Endothelial cell of umbilical vein (primary cell): Measurements from ENCODE around the gene RAD9A. TPM values are rescaled to one million over a fixed set of nuclear protein-coding genes. Genes with fewer than 3 reads are reported as not detected.
A peak's percentile ranks its signal among the peaks of the same experiment; 100 is the strongest.

Source experiments
- BruUV-seq: library from RNA; stranded (reverse); fragments of 400-500 nt; replicated peaks from 2 replicates; lab custom pipeline; 2021; lab: Mats Ljungman, UMichigan
- CTCF ChIA-PET: fragments of 300-600, 350-600 bp; sonication (Branson Sonifier 250); formaldehyde crosslinking; loops from one replicate; lab custom pipeline; 2021; ENCODE audit warnings: antibody characterized with exemption, inconsistent platforms; lab: Charles Lee
- POLR2A ChIA-PET: fragments of 300-600, 350-600 bp; sonication (Branson Sonifier 250); formaldehyde crosslinking; loops from one replicate; lab custom pipeline; 2021; ENCODE audit warnings: antibody characterized with exemption, inconsistent platforms; lab: Charles Lee
- DNase-seq: peaks from one replicate; pipeline ENCODE4 v3.0.0-alpha.2; 2011; ENCODE audit warnings: low read depth, low spot score
- FAIRE-seq: peaks from 2 replicates; lab custom pipeline; 2011; peaks lifted over from hg19 to GRCh38; lab: Jason Lieb, UNC
- H2AFZ ChIP-seq: 2 replicates; pipeline ENCODE4 v1.6.0; 2012; ENCODE audit warnings: low read depth, low read length, control low read depth, inconsistent platforms
- H3K27ac ChIP-seq: 2 replicates; pipeline ENCODE4 v1.5.1; 2011; ENCODE audit warnings: low read depth, mild to moderate bottlenecking, control low read depth, low read length, moderate library complexity; ENCODE audit not compliant: insufficient read depth
- H3K27me3 ChIP-seq, 2 experiments: 2 replicates each; pipeline versions ENCODE4 v1.6.0 to v1.6.1; 2011; ENCODE audit warnings: low read length in 2 of 2, mixed read lengths in 1 of 2; ENCODE audit not compliant: control insufficient read depth in 2 of 2, insufficient read depth in 2 of 2
- H3K36me3 ChIP-seq, 2 experiments: 2 replicates in 1 of 2; 3 replicates in 1 of 2; pipeline ENCODE4 v1.5.1; 2011; ENCODE audit warnings: low read length in 2 of 2, mild to moderate bottlenecking in 1 of 2, moderate library complexity in 1 of 2; ENCODE audit not compliant: control insufficient read depth in 2 of 2, insufficient read depth in 2 of 2; ENCODE audit errors: extremely low read depth in 1 of 2
- H3K4me1 ChIP-seq: 3 replicates; pipeline ENCODE4 v1.5.1; 2011; ENCODE audit warnings: mild to moderate bottlenecking, low read length; ENCODE audit not compliant: control insufficient read depth, insufficient read depth; ENCODE audit errors: extremely low read depth
- H3K4me2 ChIP-seq: 2 replicates; pipeline ENCODE4 v1.6.1; 2011; ENCODE audit warnings: low read length, control low read depth, mixed read lengths; ENCODE audit not compliant: insufficient read depth
- H3K4me3 ChIP-seq, 3 experiments: fragments of 200-600 bp in 1 of 3; sonication (generic), shearing (Covaris generic) in 1 of 3; replicated peaks in 1 of 3; 2 replicates each; pipeline ENCODE4 v1.5.1; 2011 to 2016; ENCODE audit warnings: control low read depth in 3 of 3, low read length in 3 of 3, mild to moderate bottlenecking in 2 of 3, inconsistent platforms in 1 of 3, low read depth in 1 of 3, moderate library complexity in 1 of 3; ENCODE audit not compliant: insufficient read depth in 1 of 3
- H3K79me2 ChIP-seq: 2 replicates; pipeline ENCODE4 v1.6.0; 2012; ENCODE audit warnings: low read length, inconsistent platforms; ENCODE audit not compliant: control insufficient read depth, insufficient read depth
- H3K9ac ChIP-seq: replicated peaks from 2 replicates; pipeline ENCODE3; 2011; ENCODE audit warnings: low read length, control low read depth; ENCODE audit not compliant: insufficient read depth; ENCODE audit errors: extremely low read depth
- H3K9me1 ChIP-seq: replicated peaks from 3 replicates; pipeline ENCODE4 v1.6.0; 2011; ENCODE audit warnings: mild to moderate bottlenecking, low read length; ENCODE audit not compliant: control insufficient read depth, insufficient read depth; ENCODE audit errors: extremely low read depth
- H3K9me3 ChIP-seq: replicated peaks from 2 replicates; pipeline ENCODE4 v1.5.1; 2012; ENCODE audit warnings: low read length, inconsistent platforms; ENCODE audit not compliant: control insufficient read depth, insufficient read depth
- H4K20me1 ChIP-seq: replicated peaks from 2 replicates; pipeline ENCODE3; 2011; ENCODE audit warnings: mild to moderate bottlenecking, low read length; ENCODE audit not compliant: control insufficient read depth, insufficient read depth; ENCODE audit errors: extremely low read depth
- CTCF ChIP-seq, 2 donors: IDR thresholded peaks; 1 replicate in 1 of 2; 2 replicates in 1 of 2; pipeline ENCODE4 v1.5.1; 2011; ENCODE audit warnings: low read length in 2 of 2, mild to moderate bottlenecking in 2 of 2, moderate library complexity in 2 of 2, control low read depth in 1 of 2, inconsistent platforms in 1 of 2, low read depth in 1 of 2; ENCODE audit not compliant: insufficient read depth in 1 of 2; ENCODE audit errors: extremely low read depth in 1 of 2
- EZH2 ChIP-seq: IDR thresholded peaks from 2 replicates; pipeline ENCODE4 v1.6.1; 2012; ENCODE audit warnings: borderline replicate concordance, low read depth, mild to moderate bottlenecking, moderate library complexity, low read length, inconsistent platforms; ENCODE audit not compliant: severe bottlenecking
- FOS ChIP-seq: IDR thresholded peaks from 2 replicates; pipeline ENCODE4 v1.6.1; 2011; ENCODE audit warnings: mild to moderate bottlenecking, low read length, moderate library complexity, borderline replicate concordance; ENCODE audit not compliant: insufficient read depth
- GATA2 ChIP-seq: IDR thresholded peaks from 2 replicates; pipeline ENCODE4 v1.7.0; 2011; ENCODE audit warnings: low read depth, mild to moderate bottlenecking, moderate library complexity, mixed read lengths, low read length; ENCODE audit not compliant: insufficient read length, insufficient read depth
- JUN ChIP-seq: IDR thresholded peaks from 2 replicates; pipeline ENCODE4 v1.6.1; 2011; ENCODE audit warnings: borderline replicate concordance, low read depth; ENCODE audit not compliant: insufficient read length, insufficient read depth
- MAX ChIP-seq: IDR thresholded peaks from 2 replicates; pipeline ENCODE4 v1.6.1; 2011; ENCODE audit not compliant: insufficient read depth, insufficient read length
- MYC ChIP-seq: IDR thresholded peaks from one replicate; pipeline ENCODE4 v1.6.1; 2011; ENCODE audit warnings: mild to moderate bottlenecking, low read depth, low read length
- POLR2A ChIP-seq: IDR thresholded peaks from 2 replicates; pipeline ENCODE4 v1.6.1; 2012; ENCODE audit warnings: low read depth, mild to moderate bottlenecking, control low read depth, low read length
- POLR2AphosphoS5 ChIP-seq: IDR thresholded peaks from 2 replicates; pipeline ENCODE4 v1.6.1; 2012; ENCODE audit warnings: low read depth, mild to moderate bottlenecking, control low read depth, low read length, moderate library complexity; ENCODE audit not compliant: insufficient read depth
- dilution Hi-C: fragments of 300-500 bp; cut with MboI; formaldehyde crosslinking; loops from one replicate; pipeline ENCODE4 v1.15.0; 2019; ENCODE audit warnings: low sequenced_read_pairs; ENCODE audit not compliant: extremely low pct_ligation_motif_present
- intact Hi-C: fragments of 100-400 bp; cut with micrococcal nuclease; formaldehyde crosslinking; loops from one replicate; pipeline ENCODE4 v1.10.0; 2022
- polyA plus RNA-seq, 4 experiments: library from polyadenylated mRNA; depleted of rRNA in 3 of 4; stranded (reverse) in 3 of 4; unstranded in 1 of 4; fragments of >200 nt; gene quantifications; 2 replicates each; pipeline versions ENCODE4 v1.2.1 to v1.2.3, GENCODE V29; 2011 to 2012; ENCODE audit warnings: missing spikeins in 1 of 4
- total RNA-seq: library from RNA; stranded (reverse); gene quantifications from 2 replicates; pipeline ENCODE4 v1.2.3, GENCODE V29; 2021

RAD9A gene
- total and polyA plus RNA-seq, 2 donors (not counting 3 experiments of a cell fraction or from before 2014, with no cell fraction given): 18.4 to 22.2 TPM

GRCh38 chr11:67421430-67422031, 29.7 kb downstream of the RAD9A start:
- peak overlapping the region; percentile 69 for H2AFZ ChIP-seq
- H3K4me2 ChIP-seq: no peak overlapping the region
- H3K79me2 ChIP-seq: no peaks in the 10 kb centered on the region
- H3K4me3 ChIP-seq: no peak overlapping the region
- no peak overlapping the region for H3K9ac ChIP-seq
- no peaks in the 10 kb centered on the region for H4K20me1 ChIP-seq
- ChIA-PET CTCF (interaction anchor here (0.9 to 2.7 kb wide), 4 partner anchors 14 to 30 kb away, joined by 3 to 19 read pairs (median 4); partner anchors contain the start of genes PPP1CA and TBC1D10C), POLR2A (interaction anchor here (1.0 kb wide), 1 partner anchor 20 kb away, joined by 8 read pairs; the partner anchor contains the start of gene PPP1CA)
- H3K36me3 ChIP-seq: no peaks in the 10 kb centered on the region
- no TSS peak for BruUV-seq
- no peak for TF ChIP-seq POLR2AphosphoS5
- TF ChIP-seq POLR2A: no peak
- no peak for TF ChIP-seq CTCF (IDR thresholded peaks at IDR 0.05; ENCODE audit: extremely low read depth in 1 of 2, insufficient read depth in 1 of 2, low read depth in 1 of 2, low read length in 2 of 2)
- TF ChIP-seq JUN: no peak
- TF ChIP-seq MAX: no peak
- no peak for TF ChIP-seq EZH2
- no peak for TF ChIP-seq FOS
- no peak for TF ChIP-seq MYC
- no peak for TF ChIP-seq GATA2
- H3K27ac ChIP-seq: no peak overlapping the region
- DNase-seq (no peak), FAIRE-seq (no peak)
- intact Hi-C loops (loop anchor here (1.0 to 2.0 kb wide), 2 partner anchors 19 to 43 kb away; no protein-coding TSS in a partner anchor), dilution Hi-C loops (no loop called here)
- no peaks in the 10 kb centered on the region for H3K9me1 ChIP-seq
- H3K4me1 ChIP-seq: peaks cover 4% of the 10 kb centered on the region
- H3K27me3 ChIP-seq: no peaks in the 10 kb centered on the region
- H3K9me3 ChIP-seq: no peaks in the 10 kb centered on the region
